ENCODE data around the gene VSTM4.

VSTM4 gene

DNA sequence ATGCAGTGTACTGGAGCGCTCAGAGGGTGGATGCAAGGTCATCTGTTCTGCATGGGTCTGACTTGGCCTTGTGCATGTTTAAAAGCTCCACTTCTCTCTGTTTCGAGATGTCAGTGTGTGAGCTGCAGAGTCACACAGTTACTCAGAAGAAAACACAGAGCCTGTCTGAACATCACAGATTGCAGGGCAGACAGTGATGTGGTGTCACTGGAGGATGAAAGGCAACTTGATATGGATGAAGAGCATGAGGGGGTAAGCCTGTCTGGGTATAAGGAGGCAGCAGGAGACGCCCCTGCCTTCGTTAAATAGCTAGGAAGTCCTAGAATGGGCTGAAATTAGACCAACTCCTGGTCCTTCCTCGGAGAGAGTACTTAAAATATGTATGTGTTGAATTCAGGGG, 108.2 kb downstream of the VSTM4 start:
- H2AFZ ChIP-seq (ENCODE audit: low read length): no peak overlapping the region
- no peaks in the 10 kb centered on the region for H3K79me2 ChIP-seq (ENCODE audit: insufficient read depth, low read length)
- no peak overlapping the region for H3K4me3 ChIP-seq (ENCODE audit: low read length, poor library complexity, severe bottlenecking)
- no peaks in the 10 kb centered on the region for H3K9me2 ChIP-seq (replicated peaks; ENCODE audit: low read depth, low read length)
- H4K20me1 ChIP-seq (ENCODE audit: insufficient read depth, low read length, poor library complexity, severe bottlenecking): no peaks in the 10 kb centered on the region
- no peak overlapping the region for H3K9ac ChIP-seq (ENCODE audit: low read depth, low read length, poor library complexity, severe bottlenecking)
- no peaks in the 10 kb centered on the region for H3K4me1 ChIP-seq (ENCODE audit: insufficient read depth, low read length, poor library complexity, severe bottlenecking)
- no peaks in the 10 kb centered on the region for H3K9me3 ChIP-seq (ENCODE audit: insufficient read depth, low read depth, low read length)
- TF ChIP-seq EZH2phosphoT487 (IDR thresholded peaks at IDR 0.05; ENCODE audit: borderline replicate concordance): no peak
- TF ChIP-seq, protein P1, sequence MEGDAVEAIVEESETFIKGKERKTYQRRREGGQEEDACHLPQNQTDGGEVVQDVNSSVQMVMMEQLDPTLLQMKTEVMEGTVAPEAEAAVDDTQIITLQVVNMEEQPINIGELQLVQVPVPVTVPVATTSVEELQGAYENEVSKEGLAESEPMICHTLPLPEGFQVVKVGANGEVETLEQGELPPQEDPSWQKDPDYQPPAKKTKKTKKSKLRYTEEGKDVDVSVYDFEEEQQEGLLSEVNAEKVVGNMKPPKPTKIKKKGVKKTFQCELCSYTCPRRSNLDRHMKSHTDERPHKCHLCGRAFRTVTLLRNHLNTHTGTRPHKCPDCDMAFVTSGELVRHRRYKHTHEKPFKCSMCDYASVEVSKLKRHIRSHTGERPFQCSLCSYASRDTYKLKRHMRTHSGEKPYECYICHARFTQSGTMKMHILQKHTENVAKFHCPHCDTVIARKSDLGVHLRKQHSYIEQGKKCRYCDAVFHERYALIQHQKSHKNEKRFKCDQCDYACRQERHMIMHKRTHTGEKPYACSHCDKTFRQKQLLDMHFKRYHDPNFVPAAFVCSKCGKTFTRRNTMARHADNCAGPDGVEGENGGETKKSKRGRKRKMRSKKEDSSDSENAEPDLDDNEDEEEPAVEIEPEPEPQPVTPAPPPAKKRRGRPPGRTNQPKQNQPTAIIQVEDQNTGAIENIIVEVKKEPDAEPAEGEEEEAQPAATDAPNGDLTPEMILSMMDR (conservative IDR thresholded peaks at IDR 0.05; ENCODE audit: low read length): no peak
- H3K27me3 ChIP-seq (ENCODE audit: insufficient read depth, low read length, poor library complexity, severe bottlenecking): no peaks in the 10 kb centered on the region
- H3F3A ChIP-seq (ENCODE audit: low read depth): no peaks in the 10 kb centered on the region
- no peak overlapping the region for H3K4me2 ChIP-seq (ENCODE audit: low read depth, low read length, poor library complexity, severe bottlenecking)
- no peaks in the 10 kb centered on the region for H3K36me3 ChIP-seq (ENCODE audit: insufficient read depth, low read length)

DNA sequence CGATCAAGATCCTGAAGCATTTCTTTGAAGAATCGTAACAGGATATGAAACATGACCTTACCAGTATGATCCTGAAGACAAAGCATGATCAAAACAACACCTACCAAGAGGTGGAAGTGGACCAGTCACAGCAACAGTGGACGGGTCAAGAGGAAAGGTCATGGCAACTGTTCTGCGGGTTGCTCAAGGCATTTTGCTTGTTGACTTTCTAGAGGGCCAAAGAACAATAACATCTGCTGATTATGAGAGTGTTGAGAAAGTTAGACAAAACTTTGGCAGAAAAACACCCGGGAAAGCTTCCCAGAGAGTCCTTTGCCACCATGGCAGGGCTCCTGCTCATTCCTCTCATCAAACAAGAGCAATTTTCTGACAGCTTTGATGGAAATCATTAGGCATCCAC, 110.1 kb downstream of the VSTM4 start:
- H3K9me2 ChIP-seq (replicated peaks; ENCODE audit: low read depth, low read length): no peaks in the 10 kb centered on the region
- H2AFZ ChIP-seq (ENCODE audit: low read length): no peak overlapping the region
- H3K79me2 ChIP-seq (ENCODE audit: insufficient read depth, low read length): no peaks in the 10 kb centered on the region
- H3K27me3 ChIP-seq (ENCODE audit: insufficient read depth, low read length, poor library complexity, severe bottlenecking): no peaks in the 10 kb centered on the region
- H3K4me2 ChIP-seq (ENCODE audit: low read depth, low read length, poor library complexity, severe bottlenecking): no peak overlapping the region
- H3K9ac ChIP-seq (ENCODE audit: low read depth, low read length, poor library complexity, severe bottlenecking): no peak overlapping the region
- H3K4me1 ChIP-seq (ENCODE audit: insufficient read depth, low read length, poor library complexity, severe bottlenecking): no peaks in the 10 kb centered on the region
- no peaks in the 10 kb centered on the region for H3K9me3 ChIP-seq (ENCODE audit: insufficient read depth, low read depth, low read length)
- no peak overlapping the region for H3K4me3 ChIP-seq (ENCODE audit: low read length, poor library complexity, severe bottlenecking)
- H3K36me3 ChIP-seq (ENCODE audit: insufficient read depth, low read length): no peaks in the 10 kb centered on the region
- no peaks in the 10 kb centered on the region for H4K20me1 ChIP-seq (ENCODE audit: insufficient read depth, low read length, poor library complexity, severe bottlenecking)
- no peak for TF ChIP-seq EZH2phosphoT487 (IDR thresholded peaks at IDR 0.05; ENCODE audit: borderline replicate concordance)
- TF ChIP-seq, protein P1 (conservative IDR thresholded peaks at IDR 0.05; ENCODE audit: low read length): no peak
- no peaks in the 10 kb centered on the region for H3F3A ChIP-seq (ENCODE audit: low read depth)

DNA sequence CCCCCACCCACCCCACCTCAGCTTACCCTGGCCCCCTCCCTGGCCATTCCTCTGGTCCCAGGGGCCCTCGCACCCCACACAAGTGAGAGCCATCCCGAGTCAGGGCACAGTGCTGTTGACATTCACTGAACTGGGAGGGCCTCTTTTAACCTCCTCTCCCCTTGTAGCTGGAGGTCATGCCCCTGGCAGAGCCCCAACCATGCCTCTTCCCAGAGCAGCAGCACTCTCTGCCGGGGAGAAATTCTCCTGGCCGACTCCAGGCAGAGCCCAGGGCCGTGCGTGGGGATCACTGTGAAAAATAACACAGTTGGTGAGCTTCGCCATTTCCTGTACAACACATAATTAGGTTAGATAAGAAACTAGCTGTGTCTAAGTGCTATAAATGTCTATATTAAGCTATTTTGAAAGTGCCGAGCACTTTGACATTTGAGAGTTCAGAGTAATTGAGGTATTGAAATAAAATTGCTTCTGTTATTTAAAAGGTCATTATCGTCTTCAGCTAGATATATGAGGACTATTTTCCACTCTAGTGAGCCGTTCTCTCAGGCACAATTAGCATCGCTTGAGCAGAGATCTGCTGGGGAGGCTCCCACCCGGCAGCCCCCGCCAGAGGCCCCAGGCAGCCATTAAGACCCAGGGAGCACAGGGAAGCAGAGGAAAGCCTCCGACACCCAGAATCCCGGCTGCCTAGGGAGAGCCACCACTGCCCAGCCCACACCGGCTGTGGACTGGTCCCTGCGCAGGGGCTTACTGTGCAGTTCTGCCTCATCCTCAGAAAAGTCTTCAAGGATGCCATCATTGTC, 113.3 kb downstream of the VSTM4 start:
- Histone ChIP-seq H3K9ac (ENCODE audit: low read depth, low read length, poor library complexity, severe bottlenecking) (no peak overlapping the region), H3K9me2 (replicated peaks; ENCODE audit: low read depth, low read length) (no peaks in the 10 kb centered on the region), H4K20me1 (ENCODE audit: insufficient read depth, low read length, poor library complexity, severe bottlenecking) (no peaks in the 10 kb centered on the region), H2AFZ (ENCODE audit: low read length) (no peak overlapping the region), H3K4me1 (ENCODE audit: insufficient read depth, low read length, poor library complexity, severe bottlenecking) (no peaks in the 10 kb centered on the region), H3K79me2 (ENCODE audit: insufficient read depth, low read length) (no peaks in the 10 kb centered on the region), H3F3A (ENCODE audit: low read depth) (no peaks in the 10 kb centered on the region), H3K4me3 (ENCODE audit: low read length, poor library complexity, severe bottlenecking) (no peak overlapping the region), H3K27me3 (ENCODE audit: insufficient read depth, low read length, poor library complexity, severe bottlenecking) (no peaks in the 10 kb centered on the region), H3K9me3 (ENCODE audit: insufficient read depth, low read depth, low read length) (no peaks in the 10 kb centered on the region), H3K36me3 (ENCODE audit: insufficient read depth, low read length) (no peaks in the 10 kb centered on the region), H3K4me2 (ENCODE audit: low read depth, low read length, poor library complexity, severe bottlenecking) (no peak overlapping the region)
- TF ChIP-seq, protein P1 (conservative IDR thresholded peaks at IDR 0.05; ENCODE audit: low read length): no peak
- TF ChIP-seq EZH2phosphoT487 (IDR thresholded peaks at IDR 0.05; ENCODE audit: borderline replicate concordance): no peak

Data from Loucy (cell line).